Measurements from ENCODE around the gene AKT3.

AKT3 gene

GRCh38 chr1:243605604-243606003 is 244.4 kb downstream of the AKT3 start:
- no peak overlapping the region for H2BK120ac ChIP-seq (ENCODE audit: low read depth, low read length)
- H3K23ac ChIP-seq (ENCODE audit: low read depth, low read length, poor library complexity) = no peak overlapping the region
- no peak for DNase-seq (ENCODE audit: low spot score)
- no peaks in the 10 kb centered on the region for H3K79me1 ChIP-seq (ENCODE audit: low read depth, low read length)
- no peak overlapping the region for H2AFZ ChIP-seq (ENCODE audit: low read length)
- no peak overlapping the region for H2BK15ac ChIP-seq (ENCODE audit: low read length)
- no peaks in the 10 kb centered on the region for H3K27me3 ChIP-seq (ENCODE audit: control insufficient read depth in 3 of 3, insufficient read depth in 3 of 3, low read depth in 1 of 3, low read length in 3 of 3)
- H2BK12ac ChIP-seq (ENCODE audit: low read length) = no peak overlapping the region
- H3K4me3 ChIP-seq (ENCODE audit: low read length in 2 of 2) = no peak overlapping the region
- H3K18ac ChIP-seq (ENCODE audit: low read length) = no peak overlapping the region
- no peak overlapping the region for H4K8ac ChIP-seq (ENCODE audit: low read depth, low read length)
- peaks cover 2 to 13% of the 10 kb centered on the region in 2 donors for H3K9me3 ChIP-seq (replicated peaks in 1 of 2; ENCODE audit: control insufficient read depth in 2 of 2, insufficient read depth in 1 of 2, low read depth in 1 of 2, low read length in 2 of 2)
- no CpG with 5 or more reads among the region's 2 CpGs for WGBS, 2 donors (ENCODE audit: extremely low coverage in 2 of 2, insufficient read length in 2 of 2, insufficient replicate concordance in 1 of 2)
- no peak overlapping the region for H2BK5ac ChIP-seq (ENCODE audit: low read length)
- H3K4me2 ChIP-seq (ENCODE audit: insufficient read depth, low read length, poor library complexity, severe bottlenecking) = no peak overlapping the region
- H4K91ac ChIP-seq (ENCODE audit: low read depth, low read length, poor library complexity) = no peak overlapping the region
- H2AK5ac ChIP-seq (ENCODE audit: low read depth, low read length) = no peak overlapping the region
- peaks cover 2 to 20% of the 10 kb centered on the region in 2 donors for H3K36me3 ChIP-seq (replicated peaks in 1 of 2; ENCODE audit: control insufficient read depth in 2 of 2, insufficient read depth in 2 of 2, low read length in 2 of 2)
- no peaks in the 10 kb centered on the region for H3K4me1 ChIP-seq (ENCODE audit: control insufficient read depth in 2 of 2, insufficient read depth in 1 of 2, low read depth in 1 of 2, low read length in 2 of 2)
- no peak overlapping the region for H3K9ac ChIP-seq (ENCODE audit: low read depth, low read length, poor library complexity)
- no peak overlapping the region for H3K27ac ChIP-seq (replicated peaks; ENCODE audit: low read length)
- no peak overlapping the region for H3K4ac ChIP-seq (ENCODE audit: low read length)
- no peak overlapping the region for H3K14ac ChIP-seq (ENCODE audit: low read length)

GRCh38 chr1:243601720-243602119 is 248.3 kb downstream of the AKT3 start:
- peaks cover 2 to 6% of the 10 kb centered on the region in 2 donors for H3K36me3 ChIP-seq (replicated peaks in 1 of 2; ENCODE audit: control insufficient read depth in 2 of 2, insufficient read depth in 2 of 2, low read length in 2 of 2)
- no peak overlapping the region for H4K8ac ChIP-seq (ENCODE audit: low read depth, low read length)
- H3K4me3 ChIP-seq (ENCODE audit: low read length in 2 of 2) = no peak overlapping the region
- H3K4me2 ChIP-seq (ENCODE audit: insufficient read depth, low read length, poor library complexity, severe bottlenecking) = no peak overlapping the region
- no peak overlapping the region for H4K91ac ChIP-seq (ENCODE audit: low read depth, low read length, poor library complexity)
- H2BK5ac ChIP-seq (ENCODE audit: low read length) = no peak overlapping the region
- H2BK12ac ChIP-seq (ENCODE audit: low read length) = no peak overlapping the region
- H2BK120ac ChIP-seq (ENCODE audit: low read depth, low read length) = no peak overlapping the region
- H3K79me1 ChIP-seq (ENCODE audit: low read depth, low read length) = no peaks in the 10 kb centered on the region
- H3K4me1 ChIP-seq (ENCODE audit: control insufficient read depth in 2 of 2, insufficient read depth in 1 of 2, low read depth in 1 of 2, low read length in 2 of 2) = no peaks in the 10 kb centered on the region
- H2AK5ac ChIP-seq (ENCODE audit: low read depth, low read length) = no peak overlapping the region
- H3K14ac ChIP-seq (ENCODE audit: low read length) = no peak overlapping the region
- H3K9ac ChIP-seq (ENCODE audit: low read depth, low read length, poor library complexity) = no peak overlapping the region
- no peak overlapping the region for H2AFZ ChIP-seq (ENCODE audit: low read length)
- DNase-seq (ENCODE audit: low spot score) = no peak
- H3K23ac ChIP-seq (ENCODE audit: low read depth, low read length, poor library complexity) = no peak overlapping the region
- peaks cover 2 to 13% of the 10 kb centered on the region in 2 donors for H3K9me3 ChIP-seq (replicated peaks in 1 of 2; ENCODE audit: control insufficient read depth in 2 of 2, insufficient read depth in 1 of 2, low read depth in 1 of 2, low read length in 2 of 2)
- H3K27me3 ChIP-seq (ENCODE audit: control insufficient read depth in 3 of 3, insufficient read depth in 3 of 3, low read depth in 1 of 3, low read length in 3 of 3) = no peaks in the 10 kb centered on the region
- no peak overlapping the region for H3K18ac ChIP-seq (ENCODE audit: low read length)
- H3K4ac ChIP-seq (ENCODE audit: low read length) = no peak overlapping the region
- H3K27ac ChIP-seq (replicated peaks; ENCODE audit: low read length) = no peak overlapping the region
- H2BK15ac ChIP-seq (ENCODE audit: low read length) = no peak overlapping the region

- H4K91ac ChIP-seq (ENCODE audit: low read depth, low read length, poor library complexity) = no peak overlapping the region
- no peak overlapping the region for H3K4me3 ChIP-seq (ENCODE audit: low read length in 2 of 2)
- H3K4me1 ChIP-seq (ENCODE audit: control insufficient read depth in 2 of 2, insufficient read depth in 1 of 2, low read depth in 1 of 2, low read length in 2 of 2) = no peaks in the 10 kb centered on the region
- no peaks in the 10 kb centered on the region for H3K27me3 ChIP-seq (ENCODE audit: control insufficient read depth in 3 of 3, insufficient read depth in 3 of 3, low read depth in 1 of 3, low read length in 3 of 3)
- H3K27ac ChIP-seq (replicated peaks; ENCODE audit: low read length) = no peak overlapping the region
- peaks cover 3 to 13% of the 10 kb centered on the region in 2 donors for H3K9me3 ChIP-seq (replicated peaks in 1 of 2; ENCODE audit: control insufficient read depth in 2 of 2, insufficient read depth in 1 of 2, low read depth in 1 of 2, low read length in 2 of 2)
- H3K23ac ChIP-seq (ENCODE audit: low read depth, low read length, poor library complexity) = no peak overlapping the region
- no peak overlapping the region for H2BK12ac ChIP-seq (ENCODE audit: low read length)
- H3K4me2 ChIP-seq (ENCODE audit: insufficient read depth, low read length, poor library complexity, severe bottlenecking) = no peak overlapping the region
- H2BK120ac ChIP-seq (ENCODE audit: low read depth, low read length) = no peak overlapping the region
- no peak overlapping the region for H2AFZ ChIP-seq (ENCODE audit: low read length)
- H2BK15ac ChIP-seq (ENCODE audit: low read length) = no peak overlapping the region
- H2AK5ac ChIP-seq (ENCODE audit: low read depth, low read length) = no peak overlapping the region
- WGBS, 2 donors (ENCODE audit: extremely low coverage in 2 of 2, insufficient read length in 2 of 2, insufficient replicate concordance in 1 of 2) = no CpG with 5 or more reads among the region's 2 CpGs
- no peak for DNase-seq (ENCODE audit: low spot score)
- peaks cover 2 to 6% of the 10 kb centered on the region in 2 donors for H3K36me3 ChIP-seq (replicated peaks in 1 of 2; ENCODE audit: control insufficient read depth in 2 of 2, insufficient read depth in 2 of 2, low read length in 2 of 2)
- H3K79me1 ChIP-seq (ENCODE audit: low read depth, low read length) = no peaks in the 10 kb centered on the region
- H3K9ac ChIP-seq (ENCODE audit: low read depth, low read length, poor library complexity) = no peak overlapping the region
- H2BK5ac ChIP-seq (ENCODE audit: low read length) = no peak overlapping the region
- no peak overlapping the region for H3K18ac ChIP-seq (ENCODE audit: low read length)
- no peak overlapping the region for H3K14ac ChIP-seq (ENCODE audit: low read length)
- no peak overlapping the region for H3K4ac ChIP-seq (ENCODE audit: low read length)
- no peak overlapping the region for H4K8ac ChIP-seq (ENCODE audit: low read depth, low read length)
Measured at GRCh38 chr1:243598433-243598832, 251.6 kb downstream of the AKT3 start.

- no peak overlapping the region for H4K91ac ChIP-seq (ENCODE audit: low read depth, low read length, poor library complexity)
- no peak overlapping the region for H2BK15ac ChIP-seq (ENCODE audit: low read length)
- no peak overlapping the region for H2AK5ac ChIP-seq (ENCODE audit: low read depth, low read length)
- no peaks in the 10 kb centered on the region for H3K79me1 ChIP-seq (ENCODE audit: low read depth, low read length)
- H3K9ac ChIP-seq (ENCODE audit: low read depth, low read length, poor library complexity) = no peak overlapping the region
- H3K14ac ChIP-seq (ENCODE audit: low read length) = no peak overlapping the region
- H3K4ac ChIP-seq (ENCODE audit: low read length) = no peak overlapping the region
- H3K18ac ChIP-seq (ENCODE audit: low read length) = no peak overlapping the region
- no peaks in the 10 kb centered on the region for H3K4me1 ChIP-seq (ENCODE audit: control insufficient read depth in 2 of 2, insufficient read depth in 1 of 2, low read depth in 1 of 2, low read length in 2 of 2)
- H2BK120ac ChIP-seq (ENCODE audit: low read depth, low read length) = no peak overlapping the region
- H3K27me3 ChIP-seq (ENCODE audit: control insufficient read depth in 3 of 3, insufficient read depth in 3 of 3, low read depth in 1 of 3, low read length in 3 of 3) = no peaks in the 10 kb centered on the region
- no peak overlapping the region for H2AFZ ChIP-seq (ENCODE audit: low read length)
- H4K8ac ChIP-seq (ENCODE audit: low read depth, low read length) = no peak overlapping the region
- H2BK5ac ChIP-seq (ENCODE audit: low read length) = no peak overlapping the region
- peaks cover 3 to 13% of the 10 kb centered on the region in 2 donors for H3K9me3 ChIP-seq (replicated peaks in 1 of 2; ENCODE audit: control insufficient read depth in 2 of 2, insufficient read depth in 1 of 2, low read depth in 1 of 2, low read length in 2 of 2)
- no peak overlapping the region for H3K4me3 ChIP-seq (ENCODE audit: low read length in 2 of 2)
- H3K27ac ChIP-seq (replicated peaks; ENCODE audit: low read length) = no peak overlapping the region
- no peak overlapping the region for H3K23ac ChIP-seq (ENCODE audit: low read depth, low read length, poor library complexity)
- DNase-seq (ENCODE audit: low spot score) = no peak
- WGBS, 2 donors (ENCODE audit: extremely low coverage in 2 of 2, insufficient read length in 2 of 2, insufficient replicate concordance in 1 of 2) = no CpG with 5 or more reads among the region's 3 CpGs
- no peak overlapping the region for H3K4me2 ChIP-seq (ENCODE audit: insufficient read depth, low read length, poor library complexity, severe bottlenecking)
- peaks cover 2 to 6% of the 10 kb centered on the region in 2 donors for H3K36me3 ChIP-seq (replicated peaks in 1 of 2; ENCODE audit: control insufficient read depth in 2 of 2, insufficient read depth in 2 of 2, low read length in 2 of 2)
- no peak overlapping the region for H2BK12ac ChIP-seq (ENCODE audit: low read length)
Measured at GRCh38 chr1:243597383-243597782, 252.7 kb downstream of the AKT3 start.

Data from neuronal stem cell (in vitro differentiated cells).